ENCODE results near the gene KCNS3. TPM values are rescaled to one million over a fixed set of nuclear protein-coding genes. Genes with fewer than 3 reads are reported as not detected.
A peak's percentile ranks its signal among the peaks of the same experiment; 100 is the strongest.

The KCNS3 gene
- total RNA-seq, 4 donors from 2014 or later, result 14.6 to 37.4 (median 24.3) TPM

DNA sequence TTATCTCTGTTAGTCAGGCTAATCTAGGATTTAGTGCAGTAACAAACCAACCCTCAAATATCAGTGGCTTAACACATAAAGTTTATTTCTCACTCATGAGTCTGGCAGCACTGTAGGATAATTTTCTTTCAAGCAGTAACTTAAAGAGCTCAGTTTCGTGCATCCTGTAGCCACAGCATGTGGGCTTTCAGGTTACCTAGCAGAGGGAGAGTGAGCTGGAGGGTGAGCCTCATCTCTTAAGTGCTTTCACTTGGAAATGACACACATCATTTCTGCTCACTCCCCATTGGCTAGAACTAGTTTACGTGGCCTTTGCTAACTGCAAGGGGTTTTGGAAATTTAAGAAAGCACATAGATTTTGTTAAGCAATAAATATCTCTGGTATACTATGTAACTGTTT, 96.9 kb downstream of the KCNS3 start:
- H3K36me3 ChIP-seq, result no peaks in the 10 kb centered on the region
- H3K4me1 ChIP-seq, result peaks cover 0 to 31% (median 24%) of the 10 kb centered on the region in 4 donors
- no peaks in the 10 kb centered on the region for H3K9me3 ChIP-seq
- TF ChIP-seq EP300 (IDR thresholded peaks at IDR 0.05) (no peak), POLR2A (IDR thresholded peaks at IDR 0.05; ENCODE audit: low read depth) (no peak), POLR2AphosphoS5 (IDR thresholded peaks at IDR 0.05) (no peak)
- TF ChIP-seq, protein P1, sequence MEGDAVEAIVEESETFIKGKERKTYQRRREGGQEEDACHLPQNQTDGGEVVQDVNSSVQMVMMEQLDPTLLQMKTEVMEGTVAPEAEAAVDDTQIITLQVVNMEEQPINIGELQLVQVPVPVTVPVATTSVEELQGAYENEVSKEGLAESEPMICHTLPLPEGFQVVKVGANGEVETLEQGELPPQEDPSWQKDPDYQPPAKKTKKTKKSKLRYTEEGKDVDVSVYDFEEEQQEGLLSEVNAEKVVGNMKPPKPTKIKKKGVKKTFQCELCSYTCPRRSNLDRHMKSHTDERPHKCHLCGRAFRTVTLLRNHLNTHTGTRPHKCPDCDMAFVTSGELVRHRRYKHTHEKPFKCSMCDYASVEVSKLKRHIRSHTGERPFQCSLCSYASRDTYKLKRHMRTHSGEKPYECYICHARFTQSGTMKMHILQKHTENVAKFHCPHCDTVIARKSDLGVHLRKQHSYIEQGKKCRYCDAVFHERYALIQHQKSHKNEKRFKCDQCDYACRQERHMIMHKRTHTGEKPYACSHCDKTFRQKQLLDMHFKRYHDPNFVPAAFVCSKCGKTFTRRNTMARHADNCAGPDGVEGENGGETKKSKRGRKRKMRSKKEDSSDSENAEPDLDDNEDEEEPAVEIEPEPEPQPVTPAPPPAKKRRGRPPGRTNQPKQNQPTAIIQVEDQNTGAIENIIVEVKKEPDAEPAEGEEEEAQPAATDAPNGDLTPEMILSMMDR (IDR thresholded peaks at IDR 0.05), result no peak
- intact Hi-C loops (cut with DNase I), result loop anchor here (5.0 kb wide), 1 partner anchor 98 kb away; the partner anchor contains the start of gene KCNS3
- no peak overlapping the region for H3K27ac ChIP-seq (replicated peaks in 1 of 4)
- no peak overlapping the region for H3K4me3 ChIP-seq
- H3K27me3 ChIP-seq, result no peaks in the 10 kb centered on the region
- DNase-seq (ENCODE audit: extremely low spot score), result peak; percentile 14
- WGBS, result 79% methylated on average over 2 of the region's 2 CpGs

DNA sequence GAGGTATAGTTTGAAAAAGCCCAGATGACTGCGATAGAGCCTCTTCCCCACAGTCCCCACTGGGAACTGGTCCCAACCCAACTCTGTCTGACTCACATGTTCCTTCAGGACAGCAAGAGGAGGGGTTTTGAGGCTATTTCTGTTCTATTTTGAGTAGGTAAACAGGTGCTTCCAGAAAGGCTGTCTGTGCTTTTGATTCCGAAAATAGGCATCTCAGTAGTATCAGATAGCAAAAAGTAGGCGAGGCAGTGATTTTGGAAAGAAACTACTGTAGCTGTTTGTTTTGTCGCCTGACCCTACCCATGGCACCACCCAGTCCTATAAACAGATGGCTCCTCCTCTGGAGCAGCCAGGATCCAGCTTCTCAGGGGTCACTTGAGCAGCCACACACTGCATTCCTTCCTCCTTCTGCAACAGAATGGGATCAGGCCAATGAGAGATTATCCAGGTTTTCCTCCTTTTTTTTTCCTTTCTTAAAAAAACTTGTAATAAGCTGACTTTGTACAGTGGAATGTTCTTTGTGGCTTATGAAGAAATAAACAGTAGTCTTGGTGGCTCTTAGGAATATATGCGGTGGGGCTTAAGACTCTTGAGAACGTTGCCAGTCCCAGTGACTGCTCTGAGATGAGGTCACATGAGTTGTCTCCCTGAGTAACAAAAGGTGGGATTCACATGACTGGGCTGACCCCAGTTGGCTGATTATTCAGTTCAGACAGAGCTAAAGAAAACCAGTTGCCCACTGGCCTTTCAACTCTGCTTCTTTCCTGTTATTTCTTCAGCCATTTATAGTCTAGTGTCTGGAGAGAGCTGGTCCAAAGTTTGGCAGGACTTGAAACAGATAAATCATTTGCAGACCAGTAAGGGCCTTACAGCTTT, 98.6 kb downstream of the KCNS3 start:
- intact Hi-C loops (cut with DNase I), result loop anchor here (5.0 kb wide), 1 partner anchor 100 kb away; the partner anchor contains the start of gene KCNS3
- TF ChIP-seq POLR2AphosphoS5 (IDR thresholded peaks at IDR 0.05) (peak; percentile 24 to 62), EP300 (IDR thresholded peaks at IDR 0.05) (no peak), POLR2A (IDR thresholded peaks at IDR 0.05; ENCODE audit: low read depth) (no peak)
- TF ChIP-seq, protein P1 (IDR thresholded peaks at IDR 0.05), result no peak
- Histone ChIP-seq H3K4me3 (no peak overlapping the region), H3K9me3 (no peaks in the 10 kb centered on the region), H3K27ac (replicated peaks in 1 of 4) (peak overlapping the region; percentile 71 to 77 (median 72)), H3K27me3 (no peaks in the 10 kb centered on the region), H3K4me1 (peaks cover 0 to 25% (median 20%) of the 10 kb centered on the region in 4 donors), H3K36me3 (no peaks in the 10 kb centered on the region)
- peak; percentile 92 for DNase-seq (ENCODE audit: extremely low spot score)
- 31% methylated on average over 5 of the region's 6 CpGs for WGBS

GRCh38 chr2:17979707-17980106, 101.2 kb downstream of the KCNS3 start:
- Histone ChIP-seq H3K27ac (replicated peaks in 1 of 4) (no peak overlapping the region), H3K4me3 (no peak overlapping the region), H3K36me3 (no peaks in the 10 kb centered on the region), H3K27me3 (no peaks in the 10 kb centered on the region), H3K4me1 (peaks cover 0 to 25% (median 19%) of the 10 kb centered on the region in 4 donors), H3K9me3 (no peaks in the 10 kb centered on the region)
- intact Hi-C loops (cut with DNase I), result loop anchor here (5.0 kb wide), 1 partner anchor 102 kb away; the partner anchor contains the start of gene KCNS3
- TF ChIP-seq EP300 (IDR thresholded peaks at IDR 0.05) (no peak), POLR2A (IDR thresholded peaks at IDR 0.05; ENCODE audit: low read depth) (no peak), POLR2AphosphoS5 (IDR thresholded peaks at IDR 0.05) (no peak)
- TF ChIP-seq, protein P1 (IDR thresholded peaks at IDR 0.05), result no peak
- DNase-seq (ENCODE audit: extremely low spot score), result peak; percentile 42

GRCh38 chr2:17981936-17982335, 103.5 kb downstream of the KCNS3 start:
- peaks cover 0 to 18% (median 12%) of the 10 kb centered on the region in 4 donors for H3K4me1 ChIP-seq
- no peaks in the 10 kb centered on the region for H3K27me3 ChIP-seq
- no peaks in the 10 kb centered on the region for H3K36me3 ChIP-seq
- no peak overlapping the region for H3K27ac ChIP-seq (replicated peaks in 1 of 4)
- TF ChIP-seq EP300 (IDR thresholded peaks at IDR 0.05) (no peak), POLR2A (IDR thresholded peaks at IDR 0.05; ENCODE audit: low read depth) (no peak), POLR2AphosphoS5 (IDR thresholded peaks at IDR 0.05) (no peak)
- TF ChIP-seq, protein P1 (IDR thresholded peaks at IDR 0.05), result no peak
- WGBS, result 79% methylated on average over 3 of the region's 3 CpGs
- H3K4me3 ChIP-seq, result no peak overlapping the region
- intact Hi-C loops (cut with DNase I), result no loop called here
- H3K9me3 ChIP-seq, result no peaks in the 10 kb centered on the region
- DNase-seq (ENCODE audit: extremely low spot score), result peak; percentile 84

Other genes starting within 250 kb of the KCNS3 start
- gene SMC6, start 124.9 kb upstream of the KCNS3 start, total RNA-seq, result 10 to 100 TPM in 1 of 4 donors, 1 to 10 TPM in 3; 8.1 to 11.1 (median 9.7) TPM
- 1 to 10 TPM; 1.2 to 7.3 (median 3.2) TPM for gene GEN1, start 124.5 kb upstream of the KCNS3 start, total RNA-seq
- gene MSGN1, start 62.2 kb upstream of the KCNS3 start, total RNA-seq, result not detected